WTC11 (cell line): ENCODE data around the gene SDS. TPM values are rescaled to one million over a fixed set of nuclear protein-coding genes. Genes with fewer than 3 reads are reported as not detected.

Source experiments
- ATAC-seq: fragments of 200-7000 bp; cut with Tn5 transposase; 2 replicates; pipeline ENCODE4 v1.10.0; 2021; ENCODE audit warnings: mild to moderate bottlenecking, moderate library complexity
- CTCF ChIA-PET: fragments of 300-600 bp; sonication (Branson Sonifier 250); formaldehyde crosslinking; loops from one replicate; lab custom pipeline; 2021; ENCODE audit warnings: antibody characterized with exemption; lab: Charles Lee
- POLR2A ChIA-PET: fragments of 350-600 bp; sonication (Branson Sonifier 250); formaldehyde crosslinking; loops from one replicate; lab custom pipeline; 2021; ENCODE audit warnings: antibody characterized with exemption; lab: Charles Lee
- DNase-seq: peaks from one replicate; pipeline ENCODE4 v3.0.0; 2021; ENCODE audit warnings: low spot score
- H3K27ac Mint-ChIP-seq: 2 replicates; pipeline ENCODE4 v1.8.0; 2021; ENCODE audit warnings: mixed read lengths
- H3K27me3 Mint-ChIP-seq: 2 replicates; pipeline ENCODE4 v1.8.0; 2021; ENCODE audit warnings: low read depth, mild to moderate bottlenecking, moderate library complexity, mixed read lengths
- H3K36me3 Mint-ChIP-seq: 2 replicates; pipeline ENCODE4 v1.8.0; 2021; ENCODE audit warnings: mixed read lengths
- H3K4me1 Mint-ChIP-seq: 2 replicates; pipeline ENCODE4 v1.8.0; 2022; ENCODE audit warnings: mixed read lengths
- H3K4me3 Mint-ChIP-seq: 2 replicates; pipeline ENCODE4 v1.8.0; 2021; ENCODE audit warnings: mild to moderate bottlenecking, moderate library complexity, mixed read lengths
- H3K9me3 Mint-ChIP-seq: 2 replicates; pipeline ENCODE4 v1.8.0; 2021; ENCODE audit warnings: mixed read lengths
- CBFB ChIP-seq: sonication (generic); formaldehyde crosslinking; IDR thresholded peaks from 2 replicates; pipeline ENCODE4 v1.8.1; 2022; ENCODE audit warnings: mild to moderate bottlenecking, low read depth, missing genetic modification reagents
- ELF4 ChIP-seq: sonication (generic); formaldehyde crosslinking; IDR thresholded peaks from 2 replicates; pipeline ENCODE4 v1.8.1; 2022; ENCODE audit warnings: low read depth, mild to moderate bottlenecking, moderate library complexity, missing genetic modification reagents
- EMX1 ChIP-seq: fragments of 250-450 bp; sonication (Bioruptor Pico); IDR thresholded peaks from 2 replicates; pipeline ENCODE4 v1.8.0; 2021; ENCODE audit warnings: mild to moderate bottlenecking
- IRF1 ChIP-seq: sonication (generic); formaldehyde crosslinking; IDR thresholded peaks from 2 replicates; pipeline ENCODE4 v1.8.0; 2023; ENCODE audit warnings: missing genetic modification reagents
- IRF2 ChIP-seq: sonication (generic); formaldehyde crosslinking; IDR thresholded peaks from 2 replicates; pipeline ENCODE4 v1.8.0; 2022; ENCODE audit warnings: low read depth, missing genetic modification reagents, borderline replicate concordance
- MLX ChIP-seq: sonication (generic); formaldehyde crosslinking; IDR thresholded peaks from 2 replicates; pipeline ENCODE4 v1.8.1; 2023; ENCODE audit warnings: mild to moderate bottlenecking, missing genetic modification reagents, moderate library complexity
- NR2C2 ChIP-seq: sonication (generic); formaldehyde crosslinking; IDR thresholded peaks from 2 replicates; pipeline ENCODE4 v1.8.0; 2022; ENCODE audit warnings: mild to moderate bottlenecking, missing genetic modification reagents
- OVOL2 ChIP-seq: fragments of 250-450 bp; sonication (Bioruptor Pico); IDR thresholded peaks from 2 replicates; pipeline ENCODE4 v1.9.0; 2021; ENCODE audit warnings: mild to moderate bottlenecking, borderline replicate concordance
- PRDM15 ChIP-seq: sonication (generic); formaldehyde crosslinking; IDR thresholded peaks from 2 replicates; pipeline ENCODE4 v1.8.0; 2022; ENCODE audit warnings: missing genetic modification reagents
- RELA ChIP-seq: sonication (generic); formaldehyde crosslinking; IDR thresholded peaks from 2 replicates; pipeline ENCODE4 v1.8.1; 2022; ENCODE audit warnings: missing genetic modification reagents, mild to moderate bottlenecking, borderline replicate concordance
- SMAD3 ChIP-seq: sonication (generic); formaldehyde crosslinking; IDR thresholded peaks from 2 replicates; pipeline ENCODE4 v1.8.0; 2022; ENCODE audit warnings: missing genetic modification reagents, mild to moderate bottlenecking, borderline replicate concordance
- TP53 ChIP-seq: sonication (generic); formaldehyde crosslinking; IDR thresholded peaks from 2 replicates; pipeline ENCODE4 v1.8.1; 2023; ENCODE audit warnings: mild to moderate bottlenecking, missing genetic modification reagents
- ZNF121 ChIP-seq: sonication (generic); formaldehyde crosslinking; IDR thresholded peaks from 2 replicates; pipeline ENCODE4 v1.8.0; 2023; ENCODE audit warnings: missing genetic modification reagents
- ZNF219 ChIP-seq: sonication (generic); formaldehyde crosslinking; IDR thresholded peaks from 2 replicates; pipeline ENCODE4 v1.8.0; 2023; ENCODE audit warnings: missing genetic modification reagents, mild to moderate bottlenecking, borderline replicate concordance
- ZNF232 ChIP-seq: sonication (generic); formaldehyde crosslinking; IDR thresholded peaks from 2 replicates; pipeline ENCODE4 v1.8.0; 2022; ENCODE audit warnings: mild to moderate bottlenecking, missing genetic modification reagents
- ZNF281 ChIP-seq: sonication (generic); formaldehyde crosslinking; IDR thresholded peaks from 2 replicates; pipeline ENCODE4 v1.8.0; 2023; ENCODE audit warnings: mild to moderate bottlenecking, missing genetic modification reagents
- ZNF423 ChIP-seq: fragments of 250-450 bp; sonication (Bioruptor Pico); IDR thresholded peaks from 2 replicates; pipeline ENCODE4 v2.1.2; 2022; ENCODE audit warnings: mild to moderate bottlenecking, moderate library complexity
- ZNF512 ChIP-seq: sonication (generic); formaldehyde crosslinking; IDR thresholded peaks from 2 replicates; pipeline ENCODE4 v1.8.1; 2022; ENCODE audit warnings: missing genetic modification reagents, borderline replicate concordance
- total RNA-seq: library from RNA; stranded (reverse); gene quantifications from 3 replicates; pipeline ENCODE4 v1.2.3, GENCODE V29; 2021
- TF ChIP-seq, protein P1 (sequence below): sonication (generic); formaldehyde crosslinking; IDR thresholded peaks from 2 replicates; pipeline ENCODE4 v1.8.0; 2022; ENCODE audit warnings: mild to moderate bottlenecking, missing genetic modification reagents
- TF ChIP-seq, protein P2 (sequence below): fragments of 250-450 bp; sonication (Bioruptor Pico); IDR thresholded peaks from 2 replicates; pipeline ENCODE4 v1.8.0; 2021; ENCODE audit warnings: mild to moderate bottlenecking

The SDS gene
- total RNA-seq, 1 experiment from 2014 or later, result 0.31 TPM

DNA sequence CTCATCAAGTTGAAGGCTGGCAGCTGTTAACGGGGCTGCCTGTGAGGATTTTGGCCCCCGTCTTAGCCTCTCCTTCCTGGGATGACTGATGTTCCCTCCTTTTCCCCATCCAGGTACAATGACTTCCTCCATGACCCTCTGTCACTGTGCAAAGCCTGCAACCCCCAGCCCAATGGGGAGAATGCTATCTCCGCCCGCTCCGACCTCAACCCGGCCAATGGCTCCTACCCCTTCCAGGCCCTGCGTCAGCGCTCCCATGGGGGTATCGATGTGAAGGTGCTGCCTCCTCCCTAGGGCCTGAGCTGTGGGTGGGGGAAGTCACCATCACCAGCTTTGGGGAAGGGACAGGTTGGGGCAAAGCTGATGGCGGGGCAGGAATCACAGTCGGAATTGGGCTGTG lies 16.1 kb downstream of the SDS start:
- Mint-ChIP-seq H3K9me3 (no peaks in the 10 kb centered on the region), H3K4me1 (no peaks in the 10 kb centered on the region), H3K36me3 (peaks cover 14% of the 10 kb centered on the region), H3K27me3 (no peaks in the 10 kb centered on the region), H3K27ac (no peak overlapping the region), H3K4me3 (no peak overlapping the region)
- TF ChIP-seq CBFB (CRISPR knock-in tag) (no peak), ELF4 (CRISPR knock-in tag) (no peak), RELA (CRISPR knock-in tag) (no peak)
- DNase-seq, result no peak
- CTCF ChIA-PET, result no interaction called here
- no peak for ATAC-seq
- POLR2A ChIA-PET, result no interaction called here

DNA sequence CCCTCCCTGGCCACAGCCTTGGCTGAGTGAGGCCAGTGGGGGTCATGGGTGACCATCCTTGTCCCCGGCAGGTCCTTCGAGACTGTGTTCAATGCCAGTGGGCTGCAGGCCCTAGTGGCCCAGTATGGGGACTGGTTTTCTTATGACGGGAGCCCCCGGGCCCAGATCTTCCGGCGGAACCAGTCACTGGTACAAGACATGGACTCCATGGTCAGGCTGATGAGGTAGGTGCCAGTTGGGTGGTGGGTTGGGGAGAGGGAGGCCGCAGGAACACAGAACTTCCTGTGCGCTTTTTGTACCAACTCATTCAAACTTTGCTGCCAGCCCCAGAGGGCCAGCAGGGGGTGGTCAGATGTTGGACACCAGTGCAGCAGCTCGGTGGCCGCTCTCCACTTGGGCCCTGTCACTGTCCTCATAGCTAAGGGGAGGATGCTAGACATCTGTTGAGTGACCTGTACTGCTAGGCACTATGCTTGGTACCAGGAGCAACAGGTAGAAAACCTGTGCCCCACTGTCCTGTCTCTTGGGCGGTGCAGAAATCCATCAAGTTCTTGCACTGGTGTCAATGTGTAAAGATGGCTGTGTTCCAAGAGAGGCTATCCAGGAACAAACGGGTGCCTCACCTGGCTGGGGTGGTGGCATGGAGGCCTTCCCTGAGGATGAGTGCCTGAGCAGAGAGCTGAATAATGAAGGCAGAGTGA lies 16.7 kb downstream of the SDS start:
- Mint-ChIP-seq H3K4me1 (no peaks in the 10 kb centered on the region), H3K36me3 (peaks cover 14% of the 10 kb centered on the region), H3K9me3 (no peaks in the 10 kb centered on the region), H3K27me3 (no peaks in the 10 kb centered on the region), H3K27ac (no peak overlapping the region), H3K4me3 (no peak overlapping the region)
- TF ChIP-seq PRDM15 (no peak), ZNF232 (no peak), NR2C2 (CRISPR knock-in tag) (no peak), OVOL2 (CRISPR knock-in tag) (no peak), ZNF512 (no peak), EMX1 (CRISPR knock-in tag) (no peak), TP53 (CRISPR knock-in tag) (no peak), ZNF281 (CRISPR knock-in tag) (no peak), SMAD3 (CRISPR knock-in tag) (no peak), IRF2 (no peak), ZNF219 (no peak), IRF1 (CRISPR knock-in tag) (no peak), ZNF423 (no peak), MLX (CRISPR knock-in tag) (no peak), ZNF121 (CRISPR knock-in tag) (no peak)
- TF ChIP-seq, protein P1, sequence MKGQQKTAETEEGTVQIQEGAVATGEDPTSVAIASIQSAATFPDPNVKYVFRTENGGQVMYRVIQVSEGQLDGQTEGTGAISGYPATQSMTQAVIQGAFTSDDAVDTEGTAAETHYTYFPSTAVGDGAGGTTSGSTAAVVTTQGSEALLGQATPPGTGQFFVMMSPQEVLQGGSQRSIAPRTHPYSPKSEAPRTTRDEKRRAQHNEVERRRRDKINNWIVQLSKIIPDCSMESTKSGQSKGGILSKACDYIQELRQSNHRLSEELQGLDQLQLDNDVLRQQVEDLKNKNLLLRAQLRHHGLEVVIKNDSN (CRISPR knock-in tag), result no peak
- TF ChIP-seq, protein P2, sequence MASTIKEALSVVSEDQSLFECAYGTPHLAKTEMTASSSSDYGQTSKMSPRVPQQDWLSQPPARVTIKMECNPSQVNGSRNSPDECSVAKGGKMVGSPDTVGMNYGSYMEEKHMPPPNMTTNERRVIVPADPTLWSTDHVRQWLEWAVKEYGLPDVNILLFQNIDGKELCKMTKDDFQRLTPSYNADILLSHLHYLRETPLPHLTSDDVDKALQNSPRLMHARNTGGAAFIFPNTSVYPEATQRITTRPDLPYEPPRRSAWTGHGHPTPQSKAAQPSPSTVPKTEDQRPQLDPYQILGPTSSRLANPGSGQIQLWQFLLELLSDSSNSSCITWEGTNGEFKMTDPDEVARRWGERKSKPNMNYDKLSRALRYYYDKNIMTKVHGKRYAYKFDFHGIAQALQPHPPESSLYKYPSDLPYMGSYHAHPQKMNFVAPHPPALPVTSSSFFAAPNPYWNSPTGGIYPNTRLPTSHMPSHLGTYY, result no peak
- CTCF ChIA-PET, result no interaction called here
- POLR2A ChIA-PET, result no interaction called here
- ATAC-seq (no peak), DNase-seq (no peak)
